Activated naive CD8-positive, alpha-beta T cell (primary cell): ENCODE measurements around the gene LHX4.
"Not testable (repeated sequence)": the region's sequence is repeated elsewhere in the genome, so short reads cannot be mapped to it uniquely, and the experiment has no call there.

Experiments
- H3K27ac Mint-ChIP-seq: one replicate; pipeline ENCODE4 v1.8.0; 2021; ENCODE audit warnings: mixed read lengths
- H3K27me3 Mint-ChIP-seq: one replicate; pipeline ENCODE4 v1.8.0; 2021; ENCODE audit warnings: mixed read lengths
- H3K36me3 Mint-ChIP-seq: one replicate; pipeline ENCODE4 v1.8.0; 2021; ENCODE audit warnings: mixed read lengths
- H3K4me1 Mint-ChIP-seq: one replicate; pipeline ENCODE4 v1.8.0; 2021; ENCODE audit warnings: low read depth, mixed read lengths
- H3K4me3 Mint-ChIP-seq: one replicate; pipeline ENCODE4 v1.8.0; 2021; ENCODE audit warnings: mild to moderate bottlenecking, mixed read lengths
- H3K9me3 Mint-ChIP-seq: one replicate; pipeline ENCODE4 v1.8.0; 2021; ENCODE audit warnings: low read depth, mixed read lengths

The LHX4 gene

GRCh38 chr1:180193141-180194047 is 36.7 kb upstream of the LHX4 start:
- Mint-ChIP-seq H3K36me3 (peaks cover 9% of the 10 kb centered on the region), H3K4me3 (no peak overlapping the region), H3K9me3 (no peaks in the 10 kb centered on the region), H3K27me3 (no peaks in the 10 kb centered on the region), H3K27ac (no peak overlapping the region), H3K4me1 (no peaks in the 10 kb centered on the region)

DNA sequence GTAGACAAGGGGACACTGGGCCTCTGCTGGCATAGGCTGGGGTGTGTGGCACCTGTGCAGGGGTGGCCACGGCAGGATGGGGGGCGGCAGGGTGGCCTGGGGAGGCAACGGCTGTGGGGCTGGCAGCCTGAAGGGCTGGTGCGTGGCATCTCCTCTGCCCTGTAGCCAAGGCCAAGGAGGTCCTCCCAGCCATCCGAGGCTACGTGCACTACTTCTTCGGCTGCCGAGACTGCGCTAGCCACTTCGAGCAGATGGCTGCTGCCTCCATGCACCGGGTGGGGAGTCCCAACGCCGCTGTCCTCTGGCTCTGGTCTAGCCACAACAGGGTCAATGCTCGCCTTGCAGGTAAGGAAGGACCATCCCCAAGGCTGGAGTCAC is 36.0 kb upstream of the LHX4 start:
- Mint-ChIP-seq H3K4me3 (no peak overlapping the region), H3K4me1 (no peaks in the 10 kb centered on the region), H3K27ac (no peak overlapping the region), H3K27me3 (no peaks in the 10 kb centered on the region), H3K9me3 (no peaks in the 10 kb centered on the region), H3K36me3 (peaks cover 9% of the 10 kb centered on the region)

DNA sequence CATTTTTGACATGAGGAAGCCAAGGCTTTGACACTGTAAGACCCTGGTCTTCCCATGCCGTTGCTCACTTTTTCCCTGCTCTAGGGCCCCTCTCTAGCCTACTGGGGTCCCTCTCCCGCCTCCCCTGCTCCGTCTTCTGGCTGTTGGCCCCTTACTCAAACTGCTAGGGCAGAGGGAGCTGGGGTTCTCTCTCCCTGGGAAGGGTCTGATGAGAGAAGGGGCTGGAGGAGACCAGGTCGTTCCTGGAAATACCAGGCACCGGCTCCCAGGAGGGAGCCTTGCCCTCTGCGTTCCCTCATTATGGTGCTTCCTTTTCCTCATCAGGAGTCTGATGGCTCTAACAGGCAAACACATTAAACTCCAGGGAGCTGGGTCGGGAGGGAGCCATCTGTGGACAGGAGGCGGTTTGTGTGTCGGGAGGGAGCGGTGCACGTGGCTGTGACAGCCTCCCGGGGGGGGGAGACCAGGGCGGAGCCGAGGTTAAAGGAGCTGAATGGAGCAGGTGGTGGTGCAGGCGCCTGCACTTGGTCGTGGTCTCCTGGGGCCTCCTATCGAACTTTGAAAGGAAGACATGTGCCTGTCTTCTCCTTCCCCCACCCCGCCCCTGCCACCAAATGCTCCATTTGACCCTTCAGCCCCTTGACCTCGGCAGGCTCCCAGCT is 35.4 kb upstream of the LHX4 start:
- no peak overlapping the region for H3K4me3 Mint-ChIP-seq
- no peaks in the 10 kb centered on the region for H3K9me3 Mint-ChIP-seq
- no peak overlapping the region for H3K27ac Mint-ChIP-seq
- H3K4me1 Mint-ChIP-seq, result no peaks in the 10 kb centered on the region
- H3K36me3 Mint-ChIP-seq, result peaks cover 8% of the 10 kb centered on the region
- no peaks in the 10 kb centered on the region for H3K27me3 Mint-ChIP-seq

DNA sequence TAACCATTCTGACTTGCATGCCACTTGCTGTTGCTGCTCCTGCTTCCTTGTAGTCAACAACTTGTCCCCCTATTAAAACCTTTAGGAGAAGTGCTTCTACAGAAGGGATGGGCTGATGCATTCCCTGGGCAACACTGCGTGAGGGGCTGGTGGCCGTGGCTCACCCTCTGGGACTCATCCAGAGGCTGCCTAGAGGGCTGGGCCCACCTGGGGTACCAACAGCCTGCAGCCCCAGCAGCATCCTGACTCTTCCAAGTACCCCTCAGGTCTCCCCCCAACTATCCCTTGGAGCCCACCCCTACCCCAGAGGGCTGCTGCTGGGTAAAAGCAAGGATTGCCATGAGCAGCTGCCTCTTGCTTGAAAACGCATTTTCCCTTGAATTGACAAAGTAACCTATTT is 34.7 kb upstream of the LHX4 start:
- no peaks in the 10 kb centered on the region for H3K4me1 Mint-ChIP-seq
- no peaks in the 10 kb centered on the region for H3K27me3 Mint-ChIP-seq
- H3K4me3 Mint-ChIP-seq, result no peak overlapping the region
- H3K9me3 Mint-ChIP-seq, result no peaks in the 10 kb centered on the region
- peaks cover 7% of the 10 kb centered on the region for H3K36me3 Mint-ChIP-seq
- no peak overlapping the region for H3K27ac Mint-ChIP-seq

DNA sequence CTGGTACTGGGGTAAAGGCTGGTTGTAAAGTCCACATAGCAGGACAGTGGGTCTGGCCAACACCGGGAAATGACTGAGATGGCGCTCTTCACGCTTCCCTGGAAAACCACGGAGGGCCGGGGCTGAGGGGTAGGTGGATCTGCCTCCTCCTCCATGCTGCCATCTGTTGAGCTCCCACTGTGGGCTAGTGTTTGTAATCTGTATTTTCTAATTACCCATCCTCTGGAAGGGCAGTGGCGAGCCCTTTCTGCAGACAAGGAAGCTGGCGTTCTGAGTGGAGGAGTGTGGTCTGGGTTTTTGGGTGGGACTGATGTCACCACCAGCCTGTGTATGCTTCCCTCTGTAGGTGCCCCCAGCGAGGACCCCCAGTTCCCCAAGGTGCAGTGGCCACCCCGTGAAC is 34.1 kb upstream of the LHX4 start:
- Mint-ChIP-seq H3K36me3 (peaks cover 7% of the 10 kb centered on the region), H3K9me3 (no peaks in the 10 kb centered on the region), H3K4me3 (no peak overlapping the region), H3K27ac (no peak overlapping the region), H3K4me1 (no peaks in the 10 kb centered on the region), H3K27me3 (no peaks in the 10 kb centered on the region)

DNA sequence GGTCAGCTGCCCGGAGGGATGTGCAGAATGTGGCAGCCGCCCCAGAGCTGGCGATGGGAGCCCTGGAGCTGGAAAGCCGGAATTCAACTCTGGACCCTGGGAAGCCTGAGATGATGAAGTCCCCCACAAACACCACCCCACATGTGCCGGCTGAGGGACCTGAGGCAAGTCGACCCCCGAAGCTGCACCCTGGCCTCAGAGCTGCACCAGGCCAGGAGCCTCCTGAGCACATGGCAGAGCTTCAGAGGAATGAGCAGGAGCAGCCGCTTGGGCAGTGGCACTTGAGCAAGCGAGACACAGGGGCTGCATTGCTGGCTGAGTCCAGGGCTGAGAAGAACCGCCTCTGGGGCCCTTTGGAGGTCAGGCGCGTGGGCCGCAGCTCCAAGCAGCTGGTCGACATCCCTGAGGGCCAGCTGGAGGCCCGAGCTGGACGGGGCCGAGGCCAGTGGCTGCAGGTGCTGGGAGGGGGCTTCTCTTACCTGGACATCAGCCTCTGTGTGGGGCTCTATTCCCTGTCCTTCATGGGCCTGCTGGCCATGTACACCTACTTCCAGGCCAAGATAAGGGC is 33.5 kb upstream of the LHX4 start:
- peaks cover 3% of the 10 kb centered on the region for H3K36me3 Mint-ChIP-seq
- no peaks in the 10 kb centered on the region for H3K27me3 Mint-ChIP-seq
- no peaks in the 10 kb centered on the region for H3K9me3 Mint-ChIP-seq
- no peaks in the 10 kb centered on the region for H3K4me1 Mint-ChIP-seq
- no peak overlapping the region for H3K4me3 Mint-ChIP-seq
- H3K27ac Mint-ChIP-seq, result no peak overlapping the region

- H3K4me3 Mint-ChIP-seq, result no peak overlapping the region
- no peak overlapping the region for H3K27ac Mint-ChIP-seq
- H3K4me1 Mint-ChIP-seq, result no peaks in the 10 kb centered on the region
- peaks cover 3% of the 10 kb centered on the region for H3K36me3 Mint-ChIP-seq
- no peaks in the 10 kb centered on the region for H3K9me3 Mint-ChIP-seq
- H3K27me3 Mint-ChIP-seq, result no peaks in the 10 kb centered on the region
Measured at GRCh38 chr1:180197231-180197630, 32.8 kb upstream of the LHX4 start.

GRCh38 chr1:180198196-180198595 is 31.9 kb upstream of the LHX4 start:
- H3K27ac Mint-ChIP-seq, result no peak overlapping the region
- H3K4me1 Mint-ChIP-seq, result no peaks in the 10 kb centered on the region
- no peaks in the 10 kb centered on the region for H3K27me3 Mint-ChIP-seq
- H3K36me3 Mint-ChIP-seq, result no peaks in the 10 kb centered on the region
- no peak overlapping the region for H3K4me3 Mint-ChIP-seq
- no peaks in the 10 kb centered on the region for H3K9me3 Mint-ChIP-seq

DNA sequence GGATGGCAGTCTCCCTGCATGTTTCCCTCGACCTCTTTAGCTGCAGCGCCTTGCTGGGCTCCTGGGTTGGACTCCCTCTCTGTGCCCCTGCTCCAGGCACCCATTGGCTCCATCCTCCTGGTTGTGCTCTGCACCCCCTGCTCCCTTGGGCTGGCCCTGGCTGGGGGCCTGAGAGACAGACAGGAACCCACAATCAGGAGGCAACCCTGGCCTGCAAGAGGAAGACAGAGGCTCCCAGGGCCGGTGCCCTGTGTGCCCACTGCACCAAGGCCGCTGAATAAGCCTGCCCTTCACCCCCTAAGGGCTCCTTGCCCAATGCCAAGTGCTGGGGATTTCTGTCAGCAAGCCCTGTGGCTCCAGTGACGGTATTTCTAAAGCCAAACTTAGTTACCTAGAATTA is 31.5 kb upstream of the LHX4 start:
- H3K4me1 Mint-ChIP-seq, result no peaks in the 10 kb centered on the region
- H3K36me3 Mint-ChIP-seq, result no peaks in the 10 kb centered on the region
- no peaks in the 10 kb centered on the region for H3K27me3 Mint-ChIP-seq
- H3K4me3 Mint-ChIP-seq, result no peak overlapping the region
- no peaks in the 10 kb centered on the region for H3K9me3 Mint-ChIP-seq
- no peak overlapping the region for H3K27ac Mint-ChIP-seq

- Mint-ChIP-seq H3K9me3 (no peaks in the 10 kb centered on the region), H3K27me3 (no peaks in the 10 kb centered on the region), H3K27ac (no peak overlapping the region)
Measured at GRCh38 chr1:180199018-180199417, 31.0 kb upstream of the LHX4 start.

DNA sequence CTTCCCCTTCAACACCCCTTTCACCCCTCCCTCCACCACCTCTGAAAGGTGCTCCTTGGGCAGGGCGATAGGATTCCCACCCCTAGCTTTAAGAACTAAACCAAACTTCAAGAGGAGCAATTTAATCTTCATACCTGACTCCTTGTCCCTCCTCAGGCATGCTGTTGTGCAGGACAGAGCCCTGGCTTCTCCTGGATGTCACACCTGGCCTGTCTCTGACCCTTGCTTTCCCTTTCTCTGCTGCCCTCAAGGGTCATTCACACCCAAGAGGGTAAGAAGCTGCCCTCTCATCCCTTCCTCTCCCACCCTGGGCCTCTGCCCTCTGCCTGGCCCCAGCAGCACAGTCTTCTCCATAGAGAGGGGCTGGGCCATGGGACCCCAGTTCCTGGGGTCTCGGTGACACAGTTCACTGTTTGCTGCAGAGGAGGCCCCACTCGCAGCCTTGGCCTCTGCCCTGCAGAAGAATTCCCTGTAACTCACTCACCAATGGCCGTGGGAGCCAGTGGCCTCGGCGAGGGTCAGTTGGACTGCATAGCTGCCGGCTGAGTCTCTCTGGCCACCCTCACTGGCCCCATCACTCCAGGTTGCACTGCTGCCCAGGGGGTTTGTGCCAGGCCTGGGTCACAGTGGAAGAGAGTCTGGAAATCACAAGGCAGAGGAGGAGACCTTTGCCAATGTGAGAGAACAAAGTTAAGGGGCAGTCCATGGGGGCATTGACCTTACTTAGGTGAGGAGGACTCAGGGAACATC is 28.4 kb upstream of the LHX4 start:
- no peak overlapping the region for H3K4me3 Mint-ChIP-seq
- H3K4me1 Mint-ChIP-seq, result no peaks in the 10 kb centered on the region
- H3K27ac Mint-ChIP-seq, result no peak overlapping the region
- no peaks in the 10 kb centered on the region for H3K36me3 Mint-ChIP-seq
- no peaks in the 10 kb centered on the region for H3K27me3 Mint-ChIP-seq
- no peaks in the 10 kb centered on the region for H3K9me3 Mint-ChIP-seq

More at GRCh38 chr1:180199018-180199417, 31.0 kb upstream of the LHX4 start:
- no peaks in the 10 kb centered on the region for H3K4me1 Mint-ChIP-seq
- H3K4me3 Mint-ChIP-seq, result no peak overlapping the region
- no peaks in the 10 kb centered on the region for H3K36me3 Mint-ChIP-seq

DNA sequence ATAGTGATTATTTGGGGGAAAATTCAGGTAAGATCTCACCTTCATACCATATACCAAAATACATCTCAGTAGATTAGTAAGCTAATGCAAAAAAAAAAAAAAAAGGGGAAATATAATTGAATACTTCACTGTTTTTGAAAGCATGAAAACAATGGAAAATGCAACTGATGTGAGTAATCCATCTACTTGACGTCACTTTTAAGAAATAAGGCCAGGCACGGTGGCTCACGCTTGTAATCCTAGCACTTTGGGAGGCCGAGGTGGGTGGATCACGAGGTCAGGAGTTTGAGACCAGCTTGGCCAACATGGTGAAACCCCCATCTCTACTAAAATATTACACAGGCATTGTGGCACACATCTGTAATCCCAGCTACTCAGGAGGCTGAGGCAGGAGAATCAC is 27.5 kb upstream of the LHX4 start:
- H3K4me1 Mint-ChIP-seq, H3K36me3 Mint-ChIP-seq, H3K27me3 Mint-ChIP-seq, H3K9me3 Mint-ChIP-seq, H3K4me3 Mint-ChIP-seq, H3K27ac Mint-ChIP-seq: not testable (repeated sequence)

GRCh38 chr1:180204231-180204630 is 25.8 kb upstream of the LHX4 start:
- no peaks in the 10 kb centered on the region for H3K27me3 Mint-ChIP-seq
- H3K36me3 Mint-ChIP-seq, result no peaks in the 10 kb centered on the region
- H3K4me3 Mint-ChIP-seq, result no peak overlapping the region
- H3K27ac Mint-ChIP-seq, result no peak overlapping the region
- H3K4me1 Mint-ChIP-seq, result no peaks in the 10 kb centered on the region
- no peaks in the 10 kb centered on the region for H3K9me3 Mint-ChIP-seq

GRCh38 chr1:180206581-180206980 is 23.5 kb upstream of the LHX4 start:
- H3K9me3 Mint-ChIP-seq, result no peaks in the 10 kb centered on the region
- no peak overlapping the region for H3K27ac Mint-ChIP-seq
- H3K4me3 Mint-ChIP-seq, result no peak overlapping the region
- H3K36me3 Mint-ChIP-seq, result no peaks in the 10 kb centered on the region
- no peaks in the 10 kb centered on the region for H3K4me1 Mint-ChIP-seq
- no peaks in the 10 kb centered on the region for H3K27me3 Mint-ChIP-seq

DNA sequence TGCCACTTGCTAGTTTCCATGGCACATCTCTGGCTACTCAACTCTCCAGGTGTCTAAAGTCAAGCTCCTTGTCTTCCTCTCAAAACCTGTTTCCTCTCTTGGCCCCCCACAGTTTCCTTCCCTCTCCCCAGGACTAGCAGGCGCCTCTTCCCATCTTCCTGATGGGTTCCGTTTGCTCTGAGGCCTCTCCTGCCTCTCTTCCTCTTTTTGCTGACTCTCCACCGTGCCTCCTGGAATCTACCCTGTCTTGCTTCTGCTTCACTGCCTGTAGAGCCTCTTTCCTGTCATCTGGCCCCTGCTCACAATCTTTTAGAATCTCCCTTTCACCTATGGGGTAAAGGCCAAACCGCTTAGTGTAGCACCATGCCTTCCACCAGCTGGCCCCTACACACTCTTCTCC is 21.8 kb upstream of the LHX4 start:
- peaks cover 4% of the 10 kb centered on the region for H3K4me1 Mint-ChIP-seq
- no peak overlapping the region for H3K4me3 Mint-ChIP-seq
- H3K9me3 Mint-ChIP-seq, result no peaks in the 10 kb centered on the region
- H3K27ac Mint-ChIP-seq, result no peak overlapping the region
- no peaks in the 10 kb centered on the region for H3K36me3 Mint-ChIP-seq
- H3K27me3 Mint-ChIP-seq, result no peaks in the 10 kb centered on the region
